AG04450 (cell line): ENCODE results near the gene RNF6. TPM values are rescaled to one million over a fixed set of nuclear protein-coding genes. Genes with fewer than 3 reads are reported as not detected.
A peak's percentile ranks its signal among the peaks of the same experiment; 100 is the strongest.
"Not testable (repeated sequence)": the region's sequence is repeated elsewhere in the genome, so short reads cannot be mapped to it uniquely, and the experiment has no call there.

ENCODE experiments used
- CTCF ChIA-PET: fragments of 300-600, 350-600 bp; formaldehyde crosslinking; extraction: SDS; loops from one replicate; lab custom pipeline; 2022; ENCODE audit warnings: antibody characterized with exemption, inconsistent platforms; lab: Charles Lee
- POLR2A ChIA-PET: fragments of 350-600 bp; formaldehyde crosslinking; extraction: SDS; loops from one replicate; lab custom pipeline; 2021; ENCODE audit warnings: antibody characterized with exemption, inconsistent platforms; lab: Yijun Ruan, JAX
- DNase-seq: peaks from one replicate; pipeline ENCODE4 v3.0.0-alpha.2; 2011; ENCODE audit warnings: low read depth, low spot score
- H3K27ac ChIP-seq: one replicate; pipeline ENCODE4 v1.5.1; 2012; ENCODE audit warnings: low read depth, low read length, control low read depth
- H3K27me3 ChIP-seq: one replicate; pipeline ENCODE4 v1.6.0; 2012; ENCODE audit warnings: low read length; ENCODE audit not compliant: control insufficient read depth, insufficient read depth
- H3K4me3 ChIP-seq: 2 replicates; pipeline ENCODE4 v1.5.1; 2011; ENCODE audit warnings: mild to moderate bottlenecking, low read depth, low read length, control low read depth
- H3K9me3 ChIP-seq: 2 replicates; pipeline ENCODE4 v1.5.1; 2012; ENCODE audit warnings: low read length; ENCODE audit not compliant: control insufficient read depth, insufficient read depth
- CTCF ChIP-seq: IDR thresholded peaks from 2 replicates; pipeline ENCODE4 v1.5.1; 2011; ENCODE audit warnings: low read depth, low read length, control low read depth, inconsistent platforms
- polyA plus RNA-seq: library from polyadenylated mRNA; depleted of rRNA; stranded (reverse); fragments of >200 nt; gene quantifications from 2 replicates; pipeline ENCODE4 v1.2.3, GENCODE V29; 2011

The RNF6 gene
- polyA plus RNA-seq, 1 experiment = 42.5 TPM

- Histone ChIP-seq H3K9me3 (no peaks in the 10 kb centered on the region), H3K27me3 (peaks cover 4% of the 10 kb centered on the region), H3K4me3 (peak overlapping the region; percentile 91), H3K27ac (no peak overlapping the region)
- ChIA-PET CTCF (interaction anchor here (1.0 kb wide), 1 partner anchor 229 kb away, joined by 3 read pairs; no protein-coding TSS in a partner anchor), POLR2A (no interaction called here)
- TF ChIP-seq CTCF = no peak
- no peak for DNase-seq
These were observed 31.2 kb upstream of the RNF6 start for GRCh38 chr13:26253262-26253786.

- H3K27ac ChIP-seq, POLR2A ChIA-PET, H3K9me3 ChIP-seq, H3K4me3 ChIP-seq, DNase-seq, H3K27me3 ChIP-seq: not testable (repeated sequence)
- CTCF ChIA-PET = interaction anchor here (0.6 kb wide), 1 partner anchor 1573 kb away, joined by 4 read pairs; no protein-coding TSS in a partner anchor
These were observed 29.9 kb upstream of the RNF6 start for GRCh38 chr13:26252006-26252405.

GRCh38 chr13:26249551-26249950 is 27.4 kb upstream of the RNF6 start:
- no peak overlapping the region for H3K4me3 ChIP-seq
- H3K27me3 ChIP-seq = peaks cover 4% of the 10 kb centered on the region
- DNase-seq = no peak
- CTCF ChIA-PET = no interaction called here
- H3K27ac ChIP-seq = no peak overlapping the region
- TF ChIP-seq CTCF = no peak
- no peaks in the 10 kb centered on the region for H3K9me3 ChIP-seq
- POLR2A ChIA-PET = no interaction called here

- DNase-seq = no peak
- Histone ChIP-seq H3K27me3 (peaks cover 4% of the 10 kb centered on the region), H3K4me3 (no peak overlapping the region), H3K27ac (no peak overlapping the region), H3K9me3 (no peaks in the 10 kb centered on the region)
- POLR2A ChIA-PET = no interaction called here
- no peak for TF ChIP-seq CTCF
- CTCF ChIA-PET = no interaction called here
These were observed 25.5 kb upstream of the RNF6 start for GRCh38 chr13:26247608-26248007.

- no peak for DNase-seq
- TF ChIP-seq CTCF = no peak
- Histone ChIP-seq H3K27me3 (peaks cover 4% of the 10 kb centered on the region), H3K9me3 (no peaks in the 10 kb centered on the region), H3K27ac (no peak overlapping the region), H3K4me3 (no peak overlapping the region)
- CTCF ChIA-PET = no interaction called here
- POLR2A ChIA-PET = no interaction called here
These were observed 24.9 kb upstream of the RNF6 start for GRCh38 chr13:26247011-26247410.
